GM19395 (cell line): ENCODE results near the gene PROM1.

Experiments
- ATAC-seq: cut with Tn5 transposase; IDR thresholded peaks from one replicate; pipeline ENCODE4 v1.9.1; 2021; ENCODE audit warnings: mild to moderate bottlenecking, moderate library complexity; ENCODE audit not compliant: unreplicated experiment

PROM1 gene

GRCh38 chr4:16067515-16067914, 16.3 kb downstream of the PROM1 start:
- ATAC-seq: no peak

DNA sequence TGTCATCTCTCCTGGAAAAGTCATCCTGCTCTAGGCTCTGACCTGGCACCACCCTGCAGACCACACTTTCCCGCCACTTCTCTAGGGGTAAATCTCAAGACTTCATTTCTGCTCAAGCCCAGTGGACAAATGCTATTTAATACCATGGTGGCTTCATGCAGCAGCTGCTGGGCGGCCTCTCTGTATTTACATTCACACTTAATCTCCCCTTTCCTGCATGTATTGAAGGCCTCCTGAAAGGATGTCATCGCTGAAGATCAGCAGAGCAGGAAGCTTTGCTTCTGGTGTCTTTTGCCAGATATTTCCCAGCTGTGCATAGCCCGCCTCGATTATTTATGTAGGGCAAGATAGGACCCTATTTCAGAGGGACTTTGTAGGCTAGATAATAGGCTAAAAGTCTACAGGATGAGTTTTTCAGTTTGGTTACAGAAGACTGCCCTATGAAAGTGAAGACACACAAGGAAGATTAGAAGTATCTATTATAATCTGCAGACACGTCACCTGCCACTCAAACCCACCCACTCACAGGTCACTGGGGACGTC, 17.2 kb downstream of the PROM1 start:
- no peak for ATAC-seq

DNA sequence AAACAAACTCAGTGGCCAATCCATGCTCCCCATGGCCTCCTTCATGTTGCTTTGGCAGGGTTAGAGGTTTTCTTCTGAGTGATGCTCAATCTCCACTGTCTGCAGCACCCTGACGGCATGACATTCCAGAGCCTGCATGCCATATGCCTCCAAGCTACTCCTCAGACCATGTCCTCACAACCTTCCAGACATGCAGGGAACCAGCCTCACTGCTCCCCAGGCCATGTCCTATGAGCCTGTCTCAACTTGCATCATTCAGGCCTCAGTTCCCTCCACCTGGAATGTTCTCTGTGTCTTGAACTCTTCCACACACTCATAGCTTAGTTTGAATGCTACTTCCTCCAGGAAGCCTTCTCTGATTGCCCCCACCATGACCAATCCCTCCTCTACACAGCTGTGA, 18.8 kb downstream of the PROM1 start:
- no peak for ATAC-seq

GRCh38 chr4:16062601-16063000, 21.2 kb downstream of the PROM1 start:
- ATAC-seq: no peak

DNA sequence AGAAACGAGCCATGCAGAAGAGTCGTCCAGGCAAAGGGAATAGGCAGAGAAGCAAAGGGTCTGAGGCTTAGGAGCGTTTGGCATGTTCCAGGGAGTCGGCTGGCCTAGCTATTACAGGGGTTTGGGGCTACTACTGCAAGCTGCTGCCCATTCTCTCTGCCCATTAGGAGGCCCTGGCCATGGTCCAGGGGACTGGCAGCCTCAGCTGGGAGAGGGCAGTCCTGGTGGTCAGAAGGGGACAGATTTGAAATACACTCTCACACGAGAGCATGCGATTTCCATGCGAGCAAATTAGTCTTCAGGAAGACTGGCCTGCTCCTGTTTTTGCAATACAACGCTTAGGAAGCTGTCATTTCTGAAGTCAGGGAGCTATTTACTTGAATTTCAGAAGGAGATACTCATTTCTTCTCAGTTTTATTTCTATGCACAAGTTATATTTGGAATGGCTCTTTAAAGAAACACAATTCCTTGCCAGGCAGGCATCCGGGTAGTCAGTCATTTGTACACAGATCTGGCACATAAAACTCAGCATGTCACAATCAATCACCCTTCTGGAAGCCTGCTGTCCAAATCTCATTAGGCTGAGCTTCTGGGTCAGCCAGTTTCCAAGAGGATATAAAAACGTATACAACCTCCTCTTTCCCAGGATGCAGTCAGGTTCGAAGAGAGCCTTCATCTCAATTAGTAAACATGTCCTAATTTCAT, 27.0 kb downstream of the PROM1 start:
- no peak for ATAC-seq

GRCh38 chr4:16055873-16056272, 27.9 kb downstream of the PROM1 start:
- no peak for ATAC-seq

- no peak for ATAC-seq
Observed at GRCh38 chr4:16055471-16055870, 28.4 kb downstream of the PROM1 start.

DNA sequence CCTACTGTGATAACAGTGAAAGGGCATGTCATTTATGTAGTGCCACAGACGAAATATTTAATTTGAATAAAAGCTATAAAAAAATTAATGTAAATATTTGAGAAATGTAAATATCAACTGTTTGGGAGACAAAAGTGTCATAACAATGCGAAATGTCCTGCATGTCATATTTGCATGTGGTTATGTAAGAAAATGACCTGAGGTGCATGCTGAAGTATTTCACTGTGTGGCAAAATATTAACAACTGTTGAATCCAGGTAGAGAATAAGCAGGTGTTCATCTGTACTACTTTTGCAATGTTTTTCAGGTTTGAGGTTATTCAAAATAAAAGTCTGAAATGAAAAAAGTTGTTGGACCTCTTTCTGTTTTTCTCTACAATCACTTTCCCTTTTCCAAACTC, 30.9 kb downstream of the PROM1 start:
- ATAC-seq: no peak

GRCh38 chr4:16051980-16052379, 31.8 kb downstream of the PROM1 start:
- ATAC-seq: no peak

GRCh38 chr4:16051132-16051531, 32.7 kb downstream of the PROM1 start:
- no peak for ATAC-seq

DNA sequence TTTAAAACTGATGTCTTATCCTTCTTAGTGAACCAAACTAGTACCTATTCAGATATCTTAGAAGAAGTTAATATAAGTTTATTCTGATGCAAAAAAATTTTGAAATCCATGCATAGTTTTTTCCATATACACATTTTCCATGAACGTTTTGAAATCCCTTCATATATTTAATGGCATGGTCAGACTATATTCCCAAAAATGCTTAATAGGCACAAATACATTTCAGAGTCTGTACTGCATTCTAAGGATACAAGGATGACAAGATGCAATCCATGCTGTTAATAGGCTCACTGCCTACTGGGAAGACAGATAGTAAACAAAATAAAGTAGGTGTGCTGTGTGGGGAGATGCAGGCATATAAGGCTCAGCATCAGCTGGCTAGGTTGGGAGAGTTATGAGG, 33.2 kb downstream of the PROM1 start:
- ATAC-seq: no peak

DNA sequence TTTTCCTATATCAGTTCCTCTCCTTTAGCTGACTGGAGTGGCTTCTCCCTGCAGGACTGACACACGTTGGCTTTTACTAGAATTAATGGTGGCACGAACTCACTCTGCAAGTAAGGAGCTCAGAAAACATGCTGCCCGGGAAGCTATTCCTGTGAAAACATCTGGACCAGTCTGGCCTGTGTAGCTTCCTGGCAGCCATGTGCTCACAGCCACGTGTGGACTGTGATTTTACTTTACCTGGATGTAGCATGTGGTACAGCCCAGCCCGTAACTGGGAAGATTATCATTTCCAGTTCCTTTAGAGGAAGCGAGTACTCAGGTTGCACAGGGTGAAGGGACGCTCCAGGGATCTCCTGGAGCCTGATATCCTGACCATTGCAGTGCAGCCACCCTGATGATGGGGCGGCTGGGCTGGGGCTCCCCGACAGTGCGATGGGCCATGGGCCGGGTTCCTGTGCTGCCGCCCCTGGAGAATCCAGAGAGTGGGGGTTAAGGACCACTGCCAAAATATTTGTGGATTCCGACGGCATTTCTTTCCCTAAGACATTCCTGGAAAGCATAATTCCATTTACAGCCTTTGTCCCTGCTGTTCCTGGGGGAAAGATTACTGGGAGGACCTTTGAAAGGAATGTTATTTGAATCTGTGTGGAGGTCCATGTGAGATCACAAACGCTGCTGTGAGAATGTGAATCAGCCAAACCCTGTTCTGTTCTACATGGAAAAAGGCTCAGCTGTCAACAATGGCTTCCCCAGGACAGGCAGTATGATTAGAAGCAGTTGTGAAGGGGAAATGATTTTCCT, 35.0 kb downstream of the PROM1 start:
- no peak for ATAC-seq

DNA sequence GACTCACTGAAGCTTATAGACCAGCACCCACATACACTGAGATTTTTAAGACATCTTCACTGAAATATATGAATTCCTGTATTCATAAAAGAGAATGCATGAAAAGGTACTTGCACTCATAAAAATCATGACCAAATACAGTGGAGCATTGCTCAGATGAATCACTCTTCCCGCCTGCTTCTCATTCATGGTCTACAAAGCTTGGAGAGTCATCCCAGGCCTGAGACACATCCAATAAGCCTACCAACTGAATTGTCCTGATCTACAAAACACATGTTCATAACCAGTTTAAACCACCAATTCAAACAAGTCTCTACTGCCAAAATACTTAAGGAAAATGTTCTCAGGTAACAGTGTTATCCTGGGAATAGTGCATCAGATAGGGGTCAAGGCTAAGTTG, 38.1 kb downstream of the PROM1 start:
- ATAC-seq: no peak

DNA sequence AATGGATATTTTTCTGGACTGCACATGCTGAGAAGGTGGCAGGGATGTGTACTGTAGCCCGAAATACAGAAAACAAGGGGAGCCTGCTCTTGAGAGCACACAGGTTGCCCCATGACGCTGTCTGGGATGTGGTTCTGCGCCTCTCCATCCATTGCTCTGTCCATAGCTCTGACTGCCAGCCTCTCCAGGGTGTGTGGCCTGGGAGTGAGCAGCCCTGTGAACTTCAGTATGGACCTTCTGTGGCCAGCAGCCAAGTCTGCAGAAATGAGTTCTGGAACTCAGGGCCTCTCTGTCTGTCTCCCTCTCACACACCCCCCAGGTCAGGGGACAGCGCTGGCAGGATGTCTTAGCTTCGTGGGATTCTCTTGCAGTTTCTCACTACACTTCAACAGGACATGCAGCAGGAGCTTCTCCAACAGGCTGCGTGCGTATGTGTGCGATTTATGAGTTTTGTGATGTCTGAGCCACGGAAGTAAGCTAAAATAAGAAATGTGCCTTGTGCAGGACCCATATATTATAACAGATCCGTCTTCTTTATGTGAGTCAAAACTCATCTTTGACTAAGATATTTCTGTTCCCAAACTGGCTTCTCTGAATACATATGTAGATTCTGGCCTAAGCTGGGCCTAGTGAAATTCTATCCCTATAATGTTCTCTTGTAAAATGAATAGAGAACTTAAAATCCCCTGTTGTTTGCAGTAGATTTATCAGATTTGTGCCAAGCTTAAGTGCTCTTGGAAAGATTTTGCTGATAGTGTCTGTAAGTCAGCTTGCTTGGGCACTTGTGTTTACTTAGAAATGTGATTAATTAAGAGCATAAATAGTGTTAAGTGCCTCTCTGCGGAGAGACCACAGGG, 40.0 kb downstream of the PROM1 start:
- no peak for ATAC-seq

GRCh38 chr4:16039139-16039538, 44.7 kb downstream of the PROM1 start:
- ATAC-seq: no peak

DNA sequence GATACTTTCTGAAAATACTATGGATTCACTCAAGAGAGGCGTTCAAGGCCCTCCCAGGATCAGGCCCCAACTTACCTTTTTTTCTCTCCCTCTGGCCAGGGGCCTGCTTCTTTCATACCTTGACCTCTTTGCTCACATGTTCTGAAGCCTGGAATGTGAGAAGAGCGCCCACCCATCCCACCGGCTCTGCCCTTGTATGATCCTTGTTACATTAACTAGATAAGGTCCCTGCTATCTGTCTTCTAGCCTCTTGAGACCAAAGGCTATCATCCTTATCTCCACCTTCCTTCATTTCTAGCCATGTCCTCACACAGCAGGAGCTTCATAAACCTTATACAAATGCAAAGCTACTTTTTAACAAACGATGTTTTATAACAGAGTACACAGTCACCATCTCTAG, 45.9 kb downstream of the PROM1 start:
- no peak for ATAC-seq

DNA sequence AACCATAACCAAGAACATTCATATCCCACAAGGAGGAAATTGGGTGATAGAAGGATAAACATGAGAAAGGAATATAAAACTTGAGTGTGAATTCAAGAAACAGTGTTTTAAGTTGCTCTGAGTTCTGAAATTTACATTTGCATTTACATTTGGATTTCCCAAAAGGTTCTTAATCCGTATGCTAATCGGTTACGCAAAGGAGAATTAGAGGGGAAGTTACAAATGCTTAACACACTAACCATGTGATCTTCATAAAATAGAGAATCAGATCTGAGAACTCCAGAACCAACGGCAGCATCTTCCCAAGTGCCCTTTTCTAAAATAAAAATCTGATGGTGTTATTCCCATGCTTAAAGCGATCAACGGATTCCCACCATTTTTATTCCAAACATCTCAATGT, 48.0 kb downstream of the PROM1 start:
- no peak for ATAC-seq

DNA sequence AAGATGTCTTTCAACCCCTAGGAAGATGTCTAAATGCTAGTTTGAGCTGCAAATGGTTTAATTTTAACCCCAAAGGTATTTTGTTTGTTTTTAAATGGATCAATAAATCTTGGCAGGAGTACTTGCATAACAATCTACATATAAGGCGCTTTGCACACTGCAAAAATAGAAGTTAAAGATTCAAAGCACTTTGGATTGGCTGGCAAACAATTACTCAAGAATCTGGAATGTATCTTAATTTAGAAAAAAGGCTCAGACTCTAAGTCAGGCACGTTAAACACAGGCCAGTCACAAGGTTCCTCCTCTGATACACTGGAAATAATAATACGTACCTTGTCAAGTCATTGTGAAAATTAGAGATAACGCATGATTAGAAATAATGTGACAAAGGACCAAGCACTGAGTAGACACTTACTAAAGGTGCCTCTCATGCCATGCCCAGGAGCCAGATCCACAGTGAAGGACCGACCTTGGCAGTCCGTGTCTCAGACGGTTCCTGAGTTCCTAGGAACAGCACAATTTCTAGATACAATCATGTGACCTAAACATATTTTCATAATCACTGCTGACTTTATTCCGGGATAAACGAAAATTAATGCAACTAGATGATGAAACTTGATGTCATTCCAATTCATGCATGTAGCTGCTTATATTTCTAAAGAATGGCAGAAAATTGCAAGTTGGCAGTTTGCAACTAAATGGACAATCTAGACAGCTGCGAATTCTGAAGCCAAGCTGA, 49.6 kb downstream of the PROM1 start:
- no peak for ATAC-seq

DNA sequence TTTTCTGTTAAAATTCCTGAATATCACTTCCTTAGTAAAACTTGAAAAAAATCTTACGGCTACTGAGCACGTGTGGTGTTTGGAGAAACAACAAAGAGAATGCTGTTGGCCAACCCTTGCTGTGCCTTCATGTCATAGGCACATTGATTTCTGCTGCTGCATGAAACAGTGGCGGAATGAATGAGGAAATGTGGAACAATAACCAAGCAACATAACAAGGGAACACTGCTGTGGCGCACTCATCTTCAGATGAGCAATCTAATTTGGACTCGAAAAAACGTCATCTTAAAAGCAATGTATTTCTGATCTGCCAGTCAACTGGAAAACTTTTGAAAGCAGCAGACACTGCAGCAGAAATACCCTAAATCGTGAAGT, 51.4 kb downstream of the PROM1 start:
- ATAC-seq: no peak

DNA sequence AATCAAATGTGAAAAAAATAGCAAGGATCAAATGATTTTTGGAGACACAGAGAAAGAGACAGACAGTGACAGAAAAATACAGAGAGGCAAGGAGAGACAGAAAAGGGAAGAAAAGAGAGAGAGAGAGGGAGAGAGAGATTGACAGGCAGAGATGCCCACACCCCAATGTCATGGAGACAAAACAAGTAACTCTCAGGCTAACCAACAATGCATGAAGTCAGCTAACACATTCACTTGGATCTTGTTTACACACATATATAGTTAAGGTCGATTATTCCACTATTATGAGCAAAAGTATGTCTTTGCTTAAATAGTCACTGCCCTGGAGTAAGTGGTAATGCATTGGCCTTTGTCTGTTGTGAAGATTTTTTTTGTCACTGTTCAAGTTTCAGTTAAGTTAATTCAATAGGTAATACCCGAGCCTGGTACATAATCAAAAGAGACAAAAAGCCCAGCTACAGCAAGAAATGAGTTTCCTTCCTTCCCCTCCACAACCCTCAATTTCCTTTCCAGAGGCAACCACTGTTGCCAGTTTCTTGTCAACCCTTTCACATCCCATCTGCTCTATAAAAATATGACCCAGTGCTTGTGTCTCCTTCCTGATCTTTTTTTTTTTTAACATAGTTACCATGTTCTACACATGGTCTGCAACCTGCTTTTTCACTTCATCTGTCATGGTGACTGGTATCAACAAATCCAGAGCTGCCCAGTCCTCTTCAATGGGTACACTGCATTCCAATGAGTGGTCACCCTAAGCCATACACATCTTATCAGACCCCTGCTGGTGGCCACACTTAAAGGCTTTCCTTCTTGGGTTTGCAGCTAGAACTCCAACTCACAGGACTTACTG, 52.1 kb downstream of the PROM1 start:
- no peak for ATAC-seq
